Cardiac fibroblast (primary cell): ENCODE results near the gene ZBBX.

Experiments used
- DNase-seq, 2 donors: peaks; one replicate each; pipeline versions ENCODE4 v3.0.0 to v3.0.0-alpha.2; 2010; ENCODE audit warnings: low read depth in 2 of 2
- H3K4me3 ChIP-seq, 2 donors: replicated peaks in 1 of 2; 1 replicate in 1 of 2; 2 replicates in 1 of 2; pipeline ENCODE4 v1.5.1; 2011; ENCODE audit warnings: low read depth in 2 of 2, low read length in 2 of 2, mild to moderate bottlenecking in 2 of 2, moderate library complexity in 1 of 2
- CTCF ChIP-seq: IDR thresholded peaks from one replicate; pipeline ENCODE4 v1.5.1; 2011; ENCODE audit warnings: low read depth, mild to moderate bottlenecking, low read length, inconsistent platforms

The ZBBX gene

GRCh38 chr3:167306319-167306718 is 73.8 kb downstream of the ZBBX start:
- no peak for DNase-seq
- H3K4me3 ChIP-seq: no peak overlapping the region
- TF ChIP-seq CTCF: no peak

GRCh38 chr3:167305340-167305890 is 74.7 kb downstream of the ZBBX start:
- H3K4me3 ChIP-seq: no peak overlapping the region
- no peak for TF ChIP-seq CTCF
- no peak for DNase-seq

- no peak for DNase-seq
- no peak overlapping the region for H3K4me3 ChIP-seq
- no peak for TF ChIP-seq CTCF
These were observed 76.0 kb downstream of the ZBBX start for GRCh38 chr3:167304077-167304476.

- TF ChIP-seq CTCF: no peak
- no peak overlapping the region for H3K4me3 ChIP-seq
- no peak for DNase-seq
These were observed 77.4 kb downstream of the ZBBX start for GRCh38 chr3:167302678-167303077.

- H3K4me3 ChIP-seq: no peak overlapping the region
- DNase-seq: no peak
- no peak for TF ChIP-seq CTCF
These were observed 79.9 kb downstream of the ZBBX start for GRCh38 chr3:167300207-167300606.

GRCh38 chr3:167289435-167289834 is 90.7 kb downstream of the ZBBX start:
- no peak for DNase-seq
- no peak for TF ChIP-seq CTCF
- no peak overlapping the region for H3K4me3 ChIP-seq

GRCh38 chr3:167288737-167289136 is 91.4 kb downstream of the ZBBX start:
- no peak for DNase-seq
- H3K4me3 ChIP-seq: no peak overlapping the region
- no peak for TF ChIP-seq CTCF
